ENCODE results near the gene FBRSL1. TPM values are rescaled to one million over a fixed set of nuclear protein-coding genes. Genes with fewer than 3 reads are reported as not detected.

FBRSL1 gene
- total and polyA plus RNA-seq, 3 donors from 2014 or later: 51.1 to 98.9 (median 88.3) TPM

GRCh38 chr12:132507161-132507538, 17.2 kb downstream of the FBRSL1 start:
- WGBS, 2 donors: 50 to 69% methylated on average over 13 to 15 of the region's 15 CpGs
- Histone ChIP-seq H3K9me3 (no peaks in the 10 kb centered on the region), H3K27ac (peak overlapping the region; percentile 68), H3K27me3 (no peaks in the 10 kb centered on the region), H3K36me3 (ENCODE audit: low read depth, missing control alignments) (no peaks in the 10 kb centered on the region), H3K4me1 (peaks cover 77% of the 10 kb centered on the region), H3K4me3 (no peak overlapping the region)
- TF ChIP-seq CTCF (IDR thresholded peaks at IDR 0.05) (no peak), POLR2A (IDR thresholded peaks at IDR 0.05) (no peak)
- intact Hi-C loops (cut with DNase I; ENCODE audit: low total_unique reads): no loop called here
- DNase-seq: no peak

GRCh38 chr12:132507656-132508490, 17.9 kb downstream of the FBRSL1 start:
- Histone ChIP-seq H3K27me3 (no peaks in the 10 kb centered on the region), H3K27ac (peak overlapping the region; percentile 68), H3K4me1 (peaks cover 78% of the 10 kb centered on the region), H3K9me3 (no peaks in the 10 kb centered on the region), H3K4me3 (no peak overlapping the region), H3K36me3 (ENCODE audit: low read depth, missing control alignments) (no peaks in the 10 kb centered on the region)
- no peak for DNase-seq
- intact Hi-C loops (cut with DNase I; ENCODE audit: low total_unique reads): no loop called here
- TF ChIP-seq POLR2A (IDR thresholded peaks at IDR 0.05) (no peak), CTCF (IDR thresholded peaks at IDR 0.05) (no peak)
- 80 to 85% methylated on average over 14 to 20 of the region's 31 CpGs for WGBS, 2 donors

- TF ChIP-seq POLR2A (IDR thresholded peaks at IDR 0.05) (no peak), CTCF (IDR thresholded peaks at IDR 0.05) (no peak)
- DNase-seq: no peak
- no peaks in the 10 kb centered on the region for H3K27me3 ChIP-seq
- H3K9me3 ChIP-seq: no peaks in the 10 kb centered on the region
- H3K27ac ChIP-seq: peak overlapping the region in 1 of 2 donors; percentile 68
- 97 to 98% methylated on average over 7 to 15 of the region's 16 CpGs for WGBS, 2 donors
- intact Hi-C loops (cut with DNase I; ENCODE audit: low total_unique reads): no loop called here
- H3K4me3 ChIP-seq: no peak overlapping the region
- H3K4me1 ChIP-seq: peaks cover 79% of the 10 kb centered on the region
- no peaks in the 10 kb centered on the region for H3K36me3 ChIP-seq (ENCODE audit: low read depth, missing control alignments)
Measured at GRCh38 chr12:132508491-132508740, 18.5 kb downstream of the FBRSL1 start.

- peaks cover 79% of the 10 kb centered on the region for H3K4me1 ChIP-seq
- TF ChIP-seq POLR2A (IDR thresholded peaks at IDR 0.05): no peak
- TF ChIP-seq CTCF (IDR thresholded peaks at IDR 0.05): no peak
- H3K36me3 ChIP-seq (ENCODE audit: low read depth, missing control alignments): no peaks in the 10 kb centered on the region
- peak overlapping the region in 1 of 2 donors; percentile 51 for H3K27ac ChIP-seq
- 96 to 97% methylated on average over 9 to 47 of the region's 53 CpGs for WGBS, 2 donors
- H3K27me3 ChIP-seq: no peaks in the 10 kb centered on the region
- intact Hi-C loops (cut with DNase I; ENCODE audit: low total_unique reads): no loop called here
- no peak for DNase-seq
- H3K4me3 ChIP-seq: no peak overlapping the region
- no peaks in the 10 kb centered on the region for H3K9me3 ChIP-seq
Measured at GRCh38 chr12:132508860-132509732, 19.1 kb downstream of the FBRSL1 start.
